A673 (cell line): ENCODE results near the gene GAMT.

Experiments used
- CTCF ChIP-seq: fragments of 300-800, 200-600 bp; sonication (generic); conservative IDR thresholded peaks from 2 replicates; pipeline ENCODE4 v1.5.1; 2017; ENCODE audit warnings: low read depth, mild to moderate bottlenecking, antibody characterized with exemption, low read length, moderate library complexity, mixed read lengths
- EZH2 ChIP-seq: fragments of 200-600 bp; sonication (generic); IDR thresholded peaks from 2 replicates; pipeline ENCODE4 v1.6.1; 2017; ENCODE audit warnings: borderline replicate concordance, low read depth, mild to moderate bottlenecking, mixed read lengths, antibody characterized with exemption, low read length; ENCODE audit not compliant: poor library complexity, severe bottlenecking

DNA sequence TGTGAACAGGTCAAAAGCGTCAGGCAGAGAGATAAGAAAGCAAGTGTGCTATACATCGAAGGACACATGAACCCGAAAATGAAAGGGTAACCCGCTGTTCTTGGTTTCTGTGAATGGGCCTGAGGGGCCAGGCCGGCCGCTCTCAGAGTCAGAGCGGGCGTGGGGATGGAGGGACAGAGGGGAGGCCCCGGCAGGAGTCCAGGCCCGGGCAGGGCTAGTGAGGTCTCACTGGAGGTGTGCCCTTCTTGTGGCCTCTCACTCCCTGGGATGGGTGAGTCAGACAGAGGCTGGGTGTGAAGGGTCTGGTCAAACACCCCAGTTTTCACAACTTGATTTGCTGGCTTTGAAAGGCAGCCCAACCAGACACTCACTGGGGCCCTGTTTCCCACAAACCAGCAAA is 35.0 kb downstream of the GAMT start:
- TF ChIP-seq CTCF: no peak
- no peak for TF ChIP-seq EZH2
